Limb (tissue), 2 donors: ENCODE results near the gene LDB3.
A peak's percentile ranks its signal among the peaks of the same experiment; 100 is the strongest.

ENCODE experiments used
- DNase-seq, 2 donors: peaks; one replicate each; pipeline ENCODE4 v3.0.0-alpha.2; 2016; ENCODE audit errors: extremely low spot score in 2 of 2

The LDB3 gene

DNA sequence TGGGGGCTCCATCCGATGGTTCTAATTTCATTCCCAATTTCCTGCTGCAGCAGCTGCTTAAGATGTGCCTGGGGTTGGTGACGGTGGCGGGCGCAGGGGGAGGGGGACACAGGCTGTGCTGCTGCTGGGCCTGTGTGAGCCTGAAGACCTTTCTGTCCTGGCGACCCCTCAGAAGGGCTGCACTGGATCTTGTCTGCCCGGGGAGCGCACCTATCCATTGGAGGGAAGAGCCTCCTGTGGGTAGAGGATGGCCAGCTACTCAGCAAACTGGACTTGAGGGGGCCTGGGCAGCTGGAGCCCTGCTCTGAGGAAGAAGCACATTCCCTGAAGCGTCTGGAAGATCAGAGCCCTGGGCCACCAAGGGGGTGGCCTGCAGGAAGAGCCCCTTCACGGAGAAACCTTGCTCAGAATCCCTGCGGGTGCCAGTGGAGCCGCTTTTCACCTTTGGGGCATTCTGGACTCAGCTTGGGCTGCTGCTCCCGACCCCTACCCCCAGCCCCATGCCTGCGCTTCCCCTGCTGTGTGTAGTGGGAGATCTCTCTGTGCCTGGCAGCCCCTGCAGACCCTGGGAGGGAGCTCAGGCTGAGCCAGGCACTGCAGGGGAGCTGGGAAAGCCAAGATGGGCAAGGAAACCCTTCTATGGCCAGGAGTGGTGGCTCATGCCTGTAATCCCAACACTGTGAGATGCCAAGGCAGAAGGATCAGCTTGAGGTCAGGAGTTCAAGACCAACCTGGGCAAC lies 17.8 kb downstream of the LDB3 start:
- no peak for DNase-seq

DNA sequence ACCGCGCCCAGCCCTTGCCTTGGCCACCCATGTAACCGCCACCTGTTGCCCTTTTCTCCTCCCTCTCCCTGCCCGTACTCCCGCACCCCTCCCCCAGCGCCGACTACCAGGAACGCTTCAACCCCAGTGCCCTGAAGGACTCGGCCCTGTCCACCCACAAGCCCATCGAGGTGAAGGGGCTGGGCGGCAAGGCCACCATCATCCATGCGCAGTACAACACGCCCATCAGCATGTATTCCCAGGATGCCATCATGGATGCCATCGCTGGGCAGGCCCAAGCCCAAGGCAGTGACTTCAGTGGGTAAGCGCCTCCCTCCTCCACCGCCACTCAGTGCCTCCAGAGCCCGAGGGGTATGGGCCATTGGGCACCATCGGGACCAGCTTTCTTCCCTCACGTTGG lies 18.7 kb downstream of the LDB3 start:
- no peak for DNase-seq

DNA sequence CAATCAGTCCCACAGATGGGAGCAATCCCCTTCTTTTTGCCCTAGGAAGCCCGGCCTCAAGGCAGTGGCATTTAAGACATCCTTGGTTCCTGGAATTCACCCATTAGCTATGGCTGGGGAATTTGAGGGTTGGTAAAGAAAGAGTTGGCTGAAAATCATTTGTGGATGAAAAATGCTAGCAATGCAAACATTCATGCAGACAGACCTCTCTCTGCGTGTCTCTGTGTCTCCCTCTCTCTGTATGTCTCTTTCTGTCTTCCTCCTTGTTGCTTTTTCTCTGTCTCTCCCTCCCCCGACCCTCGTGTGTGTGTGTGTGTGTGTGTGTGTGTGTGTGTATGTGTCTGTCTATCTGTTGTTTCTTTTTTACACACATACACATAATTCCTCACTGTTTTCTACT lies 19.4 kb downstream of the LDB3 start:
- no peak for DNase-seq

DNA sequence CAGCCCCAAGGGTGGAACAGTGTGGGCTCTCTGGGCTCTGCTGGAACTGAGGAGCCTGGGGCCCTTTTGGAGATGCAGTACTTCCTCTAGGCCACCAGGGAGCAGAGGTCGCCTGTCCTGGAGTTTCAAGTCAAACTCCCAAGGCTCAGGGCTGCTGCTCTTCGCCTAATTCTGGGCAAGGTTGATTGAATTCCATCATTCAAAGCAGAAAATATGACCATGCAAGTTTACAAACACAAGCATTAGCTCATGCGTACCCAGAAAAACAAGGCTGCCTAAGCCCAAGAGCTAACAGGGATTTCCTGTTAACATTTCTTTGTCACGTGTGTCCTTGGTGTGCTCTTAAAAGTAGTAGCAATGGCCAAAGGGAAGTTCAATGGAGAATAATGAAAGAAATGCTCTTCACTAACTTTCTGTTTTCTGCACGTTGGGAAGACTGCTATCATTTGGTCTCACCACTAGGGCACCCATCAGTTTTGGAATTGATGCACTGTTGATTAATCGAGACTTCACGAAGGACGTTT lies 20.1 kb downstream of the LDB3 start:
- peak; percentile 55 to 60 for DNase-seq

DNA sequence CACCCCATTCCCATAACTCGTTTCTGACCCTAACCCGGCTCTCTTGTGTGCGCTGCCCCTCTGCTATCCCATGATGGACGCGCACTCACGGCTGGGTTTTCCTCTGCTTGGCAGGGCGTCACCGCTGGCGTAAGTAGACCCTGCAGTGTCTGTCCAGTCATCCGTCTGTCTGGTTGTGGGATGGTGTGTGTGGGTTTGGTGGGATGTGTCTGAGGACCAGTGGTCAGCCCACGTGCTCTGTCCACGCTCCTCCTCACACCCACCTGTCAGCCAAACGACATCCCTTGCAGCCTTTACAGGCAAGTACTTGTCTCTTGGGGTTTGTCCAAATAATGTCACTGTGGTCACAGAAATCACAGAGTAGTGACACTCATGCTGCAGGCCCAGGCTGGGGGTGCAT lies 20.8 kb downstream of the LDB3 start:
- no peak for DNase-seq

DNA sequence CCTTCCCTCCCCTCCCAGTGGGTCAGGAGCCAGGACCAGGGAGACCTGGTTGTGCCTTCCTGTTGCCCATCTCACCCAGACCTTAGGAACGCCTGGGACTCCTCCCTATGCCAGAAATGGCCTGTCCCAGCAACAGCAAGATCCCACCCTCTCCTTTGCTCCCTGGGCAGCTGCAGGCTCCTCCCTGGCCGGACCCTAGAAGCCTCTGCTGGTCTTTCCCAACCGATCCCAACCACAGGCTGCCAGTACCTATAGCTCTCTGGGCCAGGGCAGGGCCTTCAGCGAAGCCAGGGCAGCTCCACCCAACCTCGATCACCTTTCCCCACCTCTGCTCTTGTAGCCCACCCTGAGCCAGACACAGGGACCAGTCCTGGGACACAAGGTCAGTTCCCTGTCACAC lies 21.9 kb downstream of the LDB3 start:
- DNase-seq = no peak

DNA sequence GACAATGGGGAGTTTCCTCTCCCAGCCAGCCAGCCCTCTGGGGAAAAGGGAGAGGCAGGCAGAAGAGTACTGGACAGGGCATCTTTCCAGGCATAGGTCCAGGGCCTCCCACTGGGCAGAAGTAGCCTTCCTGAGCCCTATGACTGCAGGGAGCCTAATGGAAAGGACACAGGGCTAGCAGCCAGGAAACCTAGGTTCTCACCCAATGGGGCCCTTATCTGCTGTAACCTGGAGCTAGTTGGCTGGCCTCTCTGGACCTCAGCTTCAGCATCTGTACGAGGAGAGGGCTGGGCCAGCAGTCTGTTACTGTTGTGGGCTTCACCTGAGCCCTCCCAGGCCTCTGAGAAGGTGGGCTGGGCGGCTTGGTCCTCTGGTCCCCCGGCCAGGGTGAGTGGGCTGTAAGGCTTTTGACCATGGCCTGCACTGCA lies 22.4 kb downstream of the LDB3 start:
- DNase-seq = no peak

DNA sequence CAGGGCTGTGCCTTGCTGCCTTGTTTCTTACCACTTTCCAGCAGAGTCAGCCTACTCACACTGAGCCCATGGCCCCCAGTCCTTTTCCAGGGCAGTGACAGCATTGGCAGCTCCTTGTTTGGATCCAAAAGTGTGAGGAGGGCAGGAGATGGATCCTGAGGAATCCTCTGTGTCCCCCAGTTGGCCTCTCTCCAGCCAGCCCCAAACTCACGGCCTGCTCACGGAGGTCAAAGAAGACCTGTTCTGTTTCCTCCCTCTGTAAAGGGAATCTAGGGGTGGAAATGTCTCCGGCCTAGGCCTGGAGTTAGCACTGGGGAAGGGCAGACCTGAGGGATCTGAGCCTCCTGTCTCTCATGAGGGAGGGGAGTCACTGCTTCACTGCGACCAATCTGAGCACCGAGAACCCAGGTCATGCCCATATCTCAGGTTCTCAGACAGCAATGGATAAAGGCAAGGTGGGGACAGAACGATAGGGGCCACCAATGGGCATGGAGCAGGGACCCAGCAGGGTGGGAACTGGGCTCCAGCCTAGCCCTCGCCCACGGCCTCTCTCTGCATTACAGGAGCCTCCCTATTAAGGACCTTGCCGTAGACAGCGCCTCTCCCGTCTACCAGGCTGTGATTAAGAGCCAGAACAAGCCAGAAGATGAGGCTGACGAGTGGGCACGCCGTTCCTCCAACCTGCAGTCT lies 23.2 kb downstream of the LDB3 start:
- DNase-seq = no peak

DNA sequence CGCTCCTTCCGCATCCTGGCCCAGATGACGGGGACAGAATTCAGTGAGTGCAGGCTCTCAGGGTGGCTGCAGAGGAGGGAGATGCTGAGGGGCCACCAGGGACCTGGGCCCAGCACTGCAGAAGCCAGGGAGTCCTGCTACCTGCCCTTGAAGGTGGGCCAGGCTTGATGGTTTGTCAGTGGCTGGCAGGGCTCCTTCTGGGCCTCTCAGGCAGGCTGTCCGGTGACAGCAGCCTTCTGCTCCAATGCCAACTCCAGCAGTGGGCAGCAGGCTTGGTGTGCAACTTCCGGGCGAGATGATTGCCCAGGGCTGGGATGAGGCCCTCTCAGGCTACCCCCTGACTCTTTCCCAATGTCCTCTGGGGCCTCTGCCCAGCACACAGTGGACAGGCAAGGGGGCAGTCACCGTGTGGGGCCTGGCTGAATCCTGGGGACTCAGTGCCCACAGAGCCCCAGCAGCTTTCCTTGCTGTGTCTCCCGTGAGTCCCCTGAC lies 23.8 kb downstream of the LDB3 start:
- no peak for DNase-seq

DNA sequence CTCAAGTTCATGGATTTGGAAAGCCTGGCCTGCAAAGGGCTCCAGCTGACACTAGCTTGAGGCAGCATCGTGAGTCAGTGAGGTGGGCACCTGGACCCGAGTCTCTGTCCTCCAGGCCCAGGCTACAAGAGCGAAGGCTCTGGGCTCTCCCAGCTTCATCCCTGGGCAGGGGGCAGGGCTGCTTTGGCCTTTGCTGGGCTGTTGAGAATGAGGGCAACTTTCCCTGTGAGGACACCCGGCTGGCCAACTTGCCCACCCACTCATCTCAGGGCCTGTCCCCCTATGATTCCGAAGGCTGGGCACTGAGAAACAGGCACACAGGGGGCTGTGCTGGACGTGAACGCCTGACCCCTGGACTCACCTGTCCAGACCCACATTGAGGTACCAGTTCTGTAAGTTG lies 24.4 kb downstream of the LDB3 start:
- DNase-seq = no peak

DNA sequence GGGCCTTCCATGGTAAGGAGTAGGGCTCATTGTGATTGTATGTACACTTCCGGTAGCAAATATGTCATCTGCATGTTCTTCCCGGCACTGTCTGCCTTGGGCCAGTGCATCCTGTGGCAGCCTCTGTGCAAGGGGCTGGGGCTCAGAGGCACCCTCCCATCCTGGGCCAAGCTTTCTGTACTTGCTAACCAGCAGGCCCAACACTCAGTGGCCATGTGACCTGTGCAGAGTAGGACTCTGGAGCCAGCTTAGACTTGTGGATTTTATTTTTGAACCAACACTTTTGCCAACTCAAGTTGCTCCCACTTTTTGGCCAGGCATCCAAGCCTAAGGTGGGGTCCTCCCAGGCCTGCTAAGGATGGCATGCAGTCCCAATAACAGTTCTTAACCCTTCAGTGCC lies 25.0 kb downstream of the LDB3 start:
- DNase-seq = no peak

DNA sequence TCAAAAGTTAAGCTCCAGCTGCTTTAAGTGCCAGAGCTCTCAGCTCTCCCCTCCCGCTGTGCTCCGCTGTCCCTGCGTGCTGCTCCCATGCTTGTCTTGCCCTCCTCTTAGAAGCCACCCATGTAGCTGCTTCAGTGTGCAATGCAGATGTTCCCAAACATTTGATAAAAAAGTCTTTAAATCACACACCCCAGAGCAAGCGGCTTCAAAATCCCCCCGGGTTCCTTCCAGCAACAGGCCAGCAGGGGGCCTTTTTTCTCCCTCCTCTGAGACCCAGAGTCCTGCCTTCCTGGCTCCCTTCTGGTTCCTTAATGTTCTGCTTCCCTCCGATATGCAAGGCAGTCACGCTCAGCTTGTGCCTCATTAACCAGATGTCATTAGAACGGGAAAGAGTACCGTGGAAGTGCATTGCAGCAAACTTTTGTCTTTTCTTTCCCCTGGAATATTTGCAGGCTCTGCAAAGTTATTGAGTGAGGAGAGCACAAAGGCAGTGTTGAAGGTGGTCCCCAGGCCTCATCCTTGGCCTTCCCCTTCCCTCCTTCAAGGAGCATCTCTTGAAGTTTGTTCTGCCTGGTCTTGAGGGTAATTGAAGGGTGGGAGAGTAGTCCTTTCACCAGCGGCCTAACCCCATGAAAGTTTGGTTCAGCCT lies 25.5 kb downstream of the LDB3 start:
- DNase-seq = peak; percentile 60 to 64

DNA sequence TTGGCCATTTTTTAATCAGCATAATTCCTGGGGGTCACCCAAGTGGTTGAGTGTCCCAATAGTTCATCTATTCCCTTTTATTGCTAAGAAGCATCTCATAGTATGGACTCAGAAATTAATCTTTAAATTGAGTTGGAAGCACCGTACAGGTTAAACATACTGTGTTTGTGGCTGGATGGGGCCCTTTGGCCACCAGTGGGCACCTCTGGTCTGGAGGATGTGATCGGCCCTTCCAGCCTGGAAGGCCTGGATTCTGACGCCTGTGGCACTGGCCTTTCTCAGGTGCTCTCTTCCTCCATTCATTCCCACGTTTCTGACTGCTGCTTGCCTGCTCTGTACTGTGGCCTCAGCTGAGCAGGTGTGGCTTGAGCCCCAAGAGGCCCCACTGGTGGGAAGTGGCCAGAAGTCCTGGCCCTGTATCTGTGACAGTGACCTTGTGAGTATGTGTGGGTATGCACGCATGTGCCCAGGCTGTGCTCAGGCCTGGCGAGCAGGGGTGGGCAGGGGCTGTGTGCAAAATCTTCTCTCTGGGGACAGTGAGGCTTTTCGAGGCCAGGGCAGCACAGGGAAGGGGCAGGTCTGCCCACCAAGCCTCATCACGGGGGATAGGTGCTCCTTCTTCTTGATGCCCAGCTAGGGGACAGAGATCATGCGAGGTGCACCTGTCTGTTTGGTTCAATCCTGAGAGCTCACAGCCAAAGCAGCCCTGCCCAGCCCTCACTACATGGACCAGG lies 30.1 kb downstream of the LDB3 start:
- no peak for DNase-seq

DNA sequence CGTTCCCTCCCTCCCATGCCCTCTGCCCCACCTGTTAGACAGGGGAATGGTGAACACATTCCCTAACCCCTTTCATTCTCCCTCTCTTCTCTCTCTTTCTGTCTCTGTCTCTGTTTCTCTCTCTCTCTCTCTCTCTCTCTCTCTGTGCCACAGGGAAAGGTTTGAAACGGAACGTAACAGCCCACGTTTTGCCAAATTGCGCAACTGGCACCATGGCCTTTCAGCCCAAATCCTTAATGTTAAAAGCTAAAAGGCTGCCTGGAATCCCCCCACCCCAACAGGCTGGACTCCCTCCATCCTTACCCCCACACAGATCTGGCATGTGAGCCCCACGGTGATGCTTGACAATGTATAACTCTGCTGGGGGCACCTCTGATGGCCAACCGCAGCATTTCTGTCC lies 30.8 kb downstream of the LDB3 start:
- DNase-seq = no peak

DNA sequence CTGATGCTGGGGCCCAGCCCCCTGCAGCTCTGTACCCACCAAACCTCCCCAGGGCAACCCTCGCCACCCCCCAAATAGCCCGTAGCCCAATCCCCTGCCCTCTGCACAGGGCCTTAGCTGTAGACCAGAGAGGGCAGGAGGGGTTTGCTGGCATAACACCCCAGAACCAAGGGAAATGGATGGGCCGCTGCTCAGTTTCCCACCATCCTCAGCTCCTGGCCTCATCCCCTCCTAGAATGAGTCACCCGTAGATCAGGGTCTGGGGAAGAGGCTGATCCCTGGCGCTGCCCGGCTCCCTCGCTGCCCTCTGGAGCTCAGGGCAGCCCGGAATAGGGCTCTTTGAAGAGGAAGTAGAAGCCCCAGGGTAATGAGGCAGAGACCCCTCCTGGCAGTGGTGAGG lies 31.2 kb downstream of the LDB3 start:
- DNase-seq = no peak

DNA sequence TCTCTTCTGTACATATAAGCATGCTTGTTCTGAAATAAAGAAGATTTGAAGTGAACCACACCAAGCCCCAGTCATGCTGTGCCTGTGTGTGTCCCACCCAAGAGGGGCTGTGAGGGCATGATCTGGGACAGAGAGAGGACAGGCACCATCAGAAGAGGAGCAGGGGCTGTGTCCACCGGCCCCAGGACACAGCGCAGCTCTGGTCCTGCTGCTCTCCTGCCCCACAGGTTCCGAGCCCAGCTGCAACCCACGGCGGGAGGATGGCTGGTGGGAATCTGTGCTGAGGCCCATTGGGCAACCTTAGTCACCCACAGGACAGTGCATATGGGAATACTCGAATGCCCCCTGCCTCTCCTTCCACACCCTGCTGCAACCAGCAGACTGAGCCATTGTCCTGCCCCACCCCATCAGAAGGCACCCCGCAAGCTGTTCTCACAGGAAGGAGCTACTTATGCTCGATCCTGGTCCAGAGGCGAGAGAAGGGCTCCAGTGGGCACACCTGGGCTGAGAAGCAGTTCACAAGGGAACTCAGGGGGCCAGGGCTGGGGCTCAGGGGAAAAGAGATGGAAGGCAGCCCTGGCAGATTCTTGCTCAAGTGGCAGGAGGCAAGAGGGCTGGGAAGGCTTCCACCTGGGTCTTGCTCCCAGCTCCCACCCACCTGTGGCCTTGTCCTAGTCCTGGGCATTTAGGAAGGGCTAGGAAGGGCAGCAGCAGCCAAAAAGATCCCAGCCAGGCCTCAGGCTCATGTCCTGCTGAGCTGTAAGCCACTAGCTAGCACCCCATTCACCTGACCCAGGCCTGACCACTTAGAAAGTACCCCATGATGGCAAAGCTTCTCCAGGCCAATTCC lies 31.9 kb downstream of the LDB3 start:
- DNase-seq = no peak

DNA sequence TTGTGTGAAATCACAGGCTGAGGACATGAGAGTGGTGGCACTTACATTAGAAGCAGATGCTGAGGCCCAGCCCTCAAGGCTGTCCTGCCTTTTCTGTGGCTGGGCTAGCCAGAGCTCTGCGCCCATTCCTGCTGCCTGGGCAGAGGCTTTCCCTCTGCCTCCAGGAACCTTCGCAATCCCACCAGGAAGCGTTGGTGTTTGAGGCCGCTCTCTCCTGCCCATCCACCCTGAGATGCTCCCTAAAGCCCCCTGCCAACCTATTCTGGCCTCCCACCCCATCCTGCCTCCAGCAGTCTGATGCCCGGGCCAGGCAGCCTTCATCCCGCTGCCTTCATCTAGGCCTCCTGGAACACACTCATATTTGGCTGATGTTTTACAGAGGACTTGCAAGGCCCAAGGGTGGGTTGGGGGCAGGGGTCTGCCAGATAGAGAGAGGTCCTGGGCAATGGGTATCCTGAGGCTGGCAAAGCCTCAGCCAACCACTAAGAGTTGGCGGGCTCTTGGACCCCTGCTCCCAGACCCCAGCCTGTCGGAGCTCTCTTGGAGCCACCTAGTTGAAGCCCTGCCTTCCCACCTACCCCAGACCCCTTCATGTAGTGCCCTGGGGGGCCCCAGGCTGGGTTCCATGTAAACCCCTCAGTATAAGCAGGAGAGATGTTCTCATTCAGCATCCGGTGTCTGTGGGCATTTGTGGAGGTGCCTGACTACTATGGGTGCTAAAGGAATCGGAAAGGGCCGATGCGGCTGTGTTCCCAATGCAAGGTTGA lies 32.7 kb downstream of the LDB3 start:
- DNase-seq = no peak

DNA sequence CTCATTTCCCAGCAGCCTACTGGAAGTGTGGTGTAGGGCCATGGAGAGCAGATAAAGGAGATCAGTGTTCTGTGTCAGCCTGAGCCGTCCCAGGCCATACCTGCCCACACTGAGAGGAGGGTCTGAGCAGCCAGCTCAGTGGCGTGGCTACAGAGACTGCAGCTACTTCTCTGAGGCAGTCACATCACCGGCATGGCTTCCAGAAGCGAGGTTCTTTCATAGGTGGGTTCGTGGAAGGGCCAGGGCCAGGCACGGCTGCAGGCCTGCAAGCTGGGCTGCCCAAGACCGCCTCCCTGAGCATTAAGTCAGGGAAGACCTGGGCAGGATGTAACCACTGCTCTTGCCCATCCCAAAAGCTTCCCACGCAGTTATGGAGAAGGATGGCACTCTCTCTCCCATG lies 34.9 kb downstream of the LDB3 start:
- DNase-seq = no peak

DNA sequence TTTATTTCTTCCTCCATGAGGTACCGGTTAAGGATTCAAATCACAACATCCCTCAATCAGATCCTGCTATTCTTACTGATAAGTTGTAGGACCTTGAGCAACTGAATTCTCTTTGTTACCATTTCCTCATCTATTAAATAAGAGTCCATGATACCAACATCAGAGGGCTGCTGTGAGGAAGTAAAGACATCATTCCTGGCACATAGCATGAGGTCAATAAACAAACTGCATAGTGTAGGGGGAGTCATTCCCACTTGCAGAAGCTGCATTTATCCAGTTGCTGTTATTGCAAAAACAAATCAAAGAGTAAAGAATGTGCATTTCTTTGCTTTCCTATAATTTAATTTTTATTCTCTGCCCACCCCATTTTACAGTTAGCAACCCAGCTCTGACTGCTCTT lies 36.8 kb downstream of the LDB3 start:
- DNase-seq = no peak

DNA sequence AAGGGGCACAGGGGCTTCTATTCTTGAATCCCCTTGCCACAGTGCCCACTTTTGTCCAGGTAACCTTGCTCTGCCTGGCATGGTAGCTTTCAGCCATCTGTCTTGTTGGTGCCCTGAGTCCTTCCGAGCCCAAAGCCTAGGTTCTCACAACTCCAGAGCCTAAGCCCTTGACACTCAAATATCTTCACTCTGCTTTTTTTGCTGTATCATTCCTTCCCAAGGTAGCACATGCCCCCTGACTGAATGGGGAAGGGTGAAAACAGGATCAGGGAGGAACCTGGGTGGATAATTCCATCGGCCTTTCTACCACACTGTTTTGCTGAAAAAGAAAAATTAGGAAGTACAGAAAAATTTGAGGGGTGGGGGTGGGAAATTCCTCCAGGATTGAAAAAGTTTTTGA lies 37.6 kb downstream of the LDB3 start:
- DNase-seq = no peak
